GM23338 (cell line): ENCODE data around the gene NMS. TPM values are rescaled to one million over a fixed set of nuclear protein-coding genes. Genes with fewer than 3 reads are reported as not detected.

Experiments used
- ATAC-seq: fragments of 200-7000 bp; cut with Tn5 transposase; 3 replicates; pipeline ENCODE4 v1.9.1; 2020
- DNase-seq: peaks from one replicate; pipeline ENCODE4 v3.0.0-alpha.2; 2015; ENCODE audit warnings: low spot score
- H2AFZ ChIP-seq: fragments of 200-600 bp; sonication (generic); 2 replicates; pipeline ENCODE4 v1.8.0; 2016; ENCODE audit warnings: antibody characterized with exemption, mild to moderate bottlenecking, moderate library complexity
- H3F3A ChIP-seq: fragments of 200-600 bp; sonication (generic); replicated peaks from 2 replicates; pipeline ENCODE4 v1.8.0; 2017; ENCODE audit warnings: antibody characterized with exemption, mixed run types, low read depth
- H3K27ac ChIP-seq: fragments of 200-600 bp; sonication (generic); 2 replicates; pipeline ENCODE4 v1.6.1; 2016; ENCODE audit warnings: low read depth
- H3K27me3 ChIP-seq: fragments of 200-600 bp; sonication (generic); 2 replicates; pipeline ENCODE4 v1.8.0; 2016; ENCODE audit warnings: mild to moderate bottlenecking, mixed run types, moderate library complexity; ENCODE audit not compliant: insufficient read depth
- H3K36me3 ChIP-seq: fragments of 200-600 bp; sonication (generic); 2 replicates; pipeline ENCODE4 v1.8.0; 2016; ENCODE audit warnings: mild to moderate bottlenecking; ENCODE audit not compliant: insufficient read depth
- H3K4me1 ChIP-seq: fragments of 200-600 bp; sonication (generic); 2 replicates; pipeline ENCODE4 v1.8.0; 2016; ENCODE audit warnings: mild to moderate bottlenecking, moderate library complexity; ENCODE audit not compliant: insufficient read depth
- H3K4me2 ChIP-seq: fragments of 200-600 bp; sonication (generic); 2 replicates; pipeline ENCODE4 v1.7.1; 2017; ENCODE audit warnings: mixed run types
- H3K4me3 ChIP-seq: fragments of 200-600 bp; sonication (generic); 2 replicates; pipeline ENCODE4 v1.6.1; 2016; ENCODE audit warnings: mixed run types
- H3K79me2 ChIP-seq: fragments of 200-600 bp; sonication (generic); replicated peaks from 2 replicates; pipeline ENCODE4 v1.8.0; 2017; ENCODE audit warnings: mild to moderate bottlenecking; ENCODE audit not compliant: insufficient read depth
- H3K9me2 ChIP-seq: fragments of 200-600 bp; sonication (generic); 2 replicates; pipeline ENCODE4 v1.8.0; 2017; ENCODE audit not compliant: insufficient read depth
- H4K20me1 ChIP-seq: fragments of 200-600 bp; sonication (generic); replicated peaks from 2 replicates; pipeline ENCODE4 v1.8.0; 2017; ENCODE audit warnings: mild to moderate bottlenecking; ENCODE audit not compliant: insufficient read depth
- H3K27ac Mint-ChIP-seq: 2 replicates; pipeline ENCODE4 v1.8.0; 2020; ENCODE audit warnings: inconsistent platforms, mild to moderate bottlenecking, moderate library complexity, mixed read lengths
- H3K27me3 Mint-ChIP-seq: 3 replicates; pipeline ENCODE4 v1.8.0; 2022; ENCODE audit warnings: low read depth, mild to moderate bottlenecking, moderate library complexity, mixed read lengths, inconsistent platforms; ENCODE audit not compliant: insufficient read depth, poor library complexity
- H3K36me3 Mint-ChIP-seq: 3 replicates; pipeline ENCODE4 v1.8.0; 2021; ENCODE audit warnings: low read depth, mild to moderate bottlenecking, inconsistent platforms, moderate library complexity, mixed read lengths
- H3K4me1 Mint-ChIP-seq: 3 replicates; pipeline ENCODE4 v1.8.0; 2020; ENCODE audit warnings: mild to moderate bottlenecking, inconsistent platforms, mixed read lengths
- H3K4me3 Mint-ChIP-seq: 3 replicates; pipeline ENCODE4 v1.8.0; 2021; ENCODE audit warnings: moderate library complexity, mild to moderate bottlenecking, inconsistent platforms, mixed read lengths
- H3K9me3 Mint-ChIP-seq: 3 replicates; pipeline ENCODE4 v1.8.0; 2020; ENCODE audit warnings: moderate library complexity, mild to moderate bottlenecking, inconsistent platforms, mixed read lengths
- EZH2phosphoT487 ChIP-seq: fragments of 200-600 bp; sonication (generic); IDR thresholded peaks from one replicate; pipeline ENCODE4 v1.8.1; 2018; ENCODE audit warnings: antibody characterized with exemption; ENCODE audit not compliant: unreplicated experiment
- NANOG ChIP-seq: IDR thresholded peaks from 2 replicates; pipeline ENCODE4 v1.6.1; 2016; ENCODE audit warnings: antibody characterized with exemption, borderline replicate concordance
- REST ChIP-seq: IDR thresholded peaks from one replicate; pipeline ENCODE4 v1.6.1; 2018; ENCODE audit warnings: antibody characterized with exemption; ENCODE audit not compliant: unreplicated experiment
- polyA plus RNA-seq: library from polyadenylated mRNA; unstranded; fragments of >200 nt; fragmentation: Nextera tagmentation; extraction: Ambion mirVana; gene quantifications from 2 replicates; pipeline ENCODE4 v1.2.1, GENCODE V29; 2016
- total RNA-seq: library from RNA; depleted of rRNA; stranded (reverse); fragments of >200 nt; shearing (Covaris generic); gene quantifications from 2 replicates; pipeline ENCODE4 v1.2.3, GENCODE V29; 2014
- TF ChIP-seq, protein P1 (sequence below): fragments of 250-450 bp; sonication (Bioruptor Pico); IDR thresholded peaks from 2 replicates; pipeline ENCODE4 v1.5.0; 2020; ENCODE audit warnings: mild to moderate bottlenecking, moderate library complexity

The NMS gene
- total and polyA plus RNA-seq, 2 experiments from 2014 or later = not detected

DNA sequence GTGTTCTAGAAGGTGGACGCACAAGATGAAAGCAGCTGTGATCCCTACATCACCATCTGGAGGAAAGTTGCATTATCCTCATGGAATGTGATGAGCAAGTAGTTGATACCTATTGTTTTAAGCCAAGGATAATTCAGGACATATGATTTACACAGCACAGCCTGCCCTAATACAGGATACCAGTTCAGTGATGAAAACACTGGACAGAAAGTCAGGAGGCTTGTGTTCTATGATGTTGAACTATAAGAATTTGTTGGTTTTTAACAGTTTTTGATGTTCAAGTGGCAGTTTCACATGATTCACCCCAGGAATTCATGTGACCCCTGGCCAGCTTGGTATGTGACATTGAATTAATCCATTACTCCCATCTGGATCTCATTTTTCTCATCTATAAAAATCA is 46.7 kb upstream of the NMS start (continued):
- TF ChIP-seq, protein P1, sequence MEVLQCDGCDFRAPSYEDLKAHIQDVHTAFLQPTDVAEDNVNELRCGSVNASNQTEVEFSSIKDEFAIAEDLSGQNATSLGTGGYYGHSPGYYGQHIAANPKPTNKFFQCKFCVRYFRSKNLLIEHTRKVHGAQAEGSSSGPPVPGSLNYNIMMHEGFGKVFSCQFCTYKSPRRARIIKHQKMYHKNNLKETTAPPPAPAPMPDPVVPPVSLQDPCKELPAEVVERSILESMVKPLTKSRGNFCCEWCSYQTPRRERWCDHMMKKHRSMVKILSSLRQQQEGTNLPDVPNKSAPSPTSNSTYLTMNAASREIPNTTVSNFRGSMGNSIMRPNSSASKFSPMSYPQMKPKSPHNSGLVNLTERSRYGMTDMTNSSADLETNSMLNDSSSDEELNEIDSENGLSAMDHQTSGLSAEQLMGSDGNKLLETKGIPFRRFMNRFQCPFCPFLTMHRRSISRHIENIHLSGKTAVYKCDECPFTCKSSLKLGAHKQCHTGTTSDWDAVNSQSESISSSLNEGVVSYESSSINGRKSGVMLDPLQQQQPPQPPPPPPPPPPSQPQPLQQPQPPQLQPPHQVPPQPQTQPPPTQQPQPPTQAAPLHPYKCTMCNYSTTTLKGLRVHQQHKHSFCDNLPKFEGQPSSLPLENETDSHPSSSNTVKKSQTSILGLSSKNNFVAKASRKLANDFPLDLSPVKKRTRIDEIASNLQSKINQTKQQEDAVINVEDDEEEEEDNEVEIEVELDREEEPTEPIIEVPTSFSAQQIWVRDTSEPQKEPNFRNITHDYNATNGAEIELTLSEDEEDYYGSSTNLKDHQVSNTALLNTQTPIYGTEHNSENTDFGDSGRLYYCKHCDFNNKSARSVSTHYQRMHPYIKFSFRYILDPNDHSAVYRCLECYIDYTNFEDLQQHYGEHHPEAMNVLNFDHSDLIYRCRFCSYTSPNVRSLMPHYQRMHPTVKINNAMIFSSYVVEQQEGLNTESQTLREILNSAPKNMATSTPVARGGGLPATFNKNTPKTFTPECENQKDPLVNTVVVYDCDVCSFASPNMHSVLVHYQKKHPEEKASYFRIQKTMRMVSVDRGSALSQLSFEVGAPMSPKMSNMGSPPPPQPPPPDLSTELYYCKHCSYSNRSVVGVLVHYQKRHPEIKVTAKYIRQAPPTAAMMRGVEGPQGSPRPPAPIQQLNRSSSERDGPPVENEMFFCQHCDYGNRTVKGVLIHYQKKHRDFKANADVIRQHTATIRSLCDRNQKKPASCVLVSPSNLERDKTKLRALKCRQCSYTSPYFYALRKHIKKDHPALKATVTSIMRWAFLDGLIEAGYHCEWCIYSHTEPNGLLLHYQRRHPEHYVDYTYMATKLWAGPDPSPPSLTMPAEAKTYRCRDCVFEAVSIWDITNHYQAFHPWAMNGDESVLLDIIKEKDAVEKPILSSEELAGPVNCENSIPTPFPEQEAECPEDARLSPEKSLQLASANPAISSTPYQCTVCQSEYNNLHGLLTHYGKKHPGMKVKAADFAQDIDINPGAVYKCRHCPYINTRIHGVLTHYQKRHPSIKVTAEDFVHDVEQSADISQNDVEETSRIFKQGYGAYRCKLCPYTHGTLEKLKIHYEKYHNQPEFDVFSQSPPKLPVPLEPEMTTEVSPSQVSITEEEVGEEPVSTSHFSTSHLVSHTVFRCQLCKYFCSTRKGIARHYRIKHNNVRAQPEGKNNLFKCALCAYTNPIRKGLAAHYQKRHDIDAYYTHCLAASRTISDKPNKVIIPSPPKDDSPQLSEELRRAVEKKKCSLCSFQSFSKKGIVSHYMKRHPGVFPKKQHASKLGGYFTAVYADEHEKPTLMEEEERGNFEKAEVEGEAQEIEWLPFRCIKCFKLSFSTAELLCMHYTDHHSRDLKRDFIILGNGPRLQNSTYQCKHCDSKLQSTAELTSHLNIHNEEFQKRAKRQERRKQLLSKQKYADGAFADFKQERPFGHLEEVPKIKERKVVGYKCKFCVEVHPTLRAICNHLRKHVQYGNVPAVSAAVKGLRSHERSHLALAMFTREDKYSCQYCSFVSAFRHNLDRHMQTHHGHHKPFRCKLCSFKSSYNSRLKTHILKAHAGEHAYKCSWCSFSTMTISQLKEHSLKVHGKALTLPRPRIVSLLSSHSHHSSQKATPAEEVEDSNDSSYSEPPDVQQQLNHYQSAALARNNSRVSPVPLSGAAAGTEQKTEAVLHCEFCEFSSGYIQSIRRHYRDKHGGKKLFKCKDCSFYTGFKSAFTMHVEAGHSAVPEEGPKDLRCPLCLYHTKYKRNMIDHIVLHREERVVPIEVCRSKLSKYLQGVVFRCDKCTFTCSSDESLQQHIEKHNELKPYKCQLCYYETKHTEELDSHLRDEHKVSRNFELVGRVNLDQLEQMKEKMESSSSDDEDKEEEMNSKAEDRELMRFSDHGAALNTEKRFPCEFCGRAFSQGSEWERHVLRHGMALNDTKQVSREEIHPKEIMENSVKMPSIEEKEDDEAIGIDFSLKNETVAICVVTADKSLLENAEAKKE (CRISPR knock-in tag) = no peak
- TF ChIP-seq EZH2phosphoT487 (no peak), NANOG (no peak)

GRCh38 chr2:100424277-100424875 is 45.9 kb upstream of the NMS start:
- Mint-ChIP-seq H3K36me3 (no peaks in the 10 kb centered on the region), H3K27me3 (peaks cover 4% of the 10 kb centered on the region), H3K9me3 (no peaks in the 10 kb centered on the region; the same call in 2 of the 3 replicates), H3K4me3 (no peak overlapping the region), H3K4me1 (peaks cover 9% of the 10 kb centered on the region), H3K27ac (no peak overlapping the region)
- Histone ChIP-seq H3F3A (no peaks in the 10 kb centered on the region), H3K9me2 (no peaks in the 10 kb centered on the region; the same call in 1 of the 2 replicates), H3K4me3 (no peak overlapping the region), H3K4me2 (no peak overlapping the region), H2AFZ (no peak overlapping the region), H4K20me1 (no peaks in the 10 kb centered on the region), H3K4me1 (no peaks in the 10 kb centered on the region), H3K36me3 (no peaks in the 10 kb centered on the region), H3K79me2 (no peaks in the 10 kb centered on the region), H3K27me3 (no peaks in the 10 kb centered on the region), H3K27ac (no peak overlapping the region)
- ATAC-seq (no peak), DNase-seq (no peak)
- no peak for TF ChIP-seq REST
